Fibroblast of mammary gland (primary cell): ENCODE data around the gene ACACB.

Experiments used
- DNase-seq: peaks from one replicate; pipeline ENCODE4 v3.0.0-alpha.2; 2010; ENCODE audit warnings: low read depth
- H3K4me3 ChIP-seq: 2 replicates; pipeline ENCODE4 v1.5.1; 2011; ENCODE audit warnings: low read depth, mild to moderate bottlenecking, low read length, moderate library complexity; ENCODE audit not compliant: control insufficient read depth
- CTCF ChIP-seq: conservative IDR thresholded peaks from 2 replicates; pipeline ENCODE4 v1.5.1; 2011; ENCODE audit warnings: low read depth, low read length, inconsistent platforms; ENCODE audit not compliant: control insufficient read depth, insufficient read depth

Gene ACACB

GRCh38 chr12:109232731-109233130 is 116.3 kb downstream of the ACACB start:
- DNase-seq: no peak

GRCh38 chr12:109234012-109234411 is 117.6 kb downstream of the ACACB start:
- no peak for DNase-seq
- TF ChIP-seq CTCF: no peak
- no peak overlapping the region for H3K4me3 ChIP-seq

More at GRCh38 chr12:109232731-109233130, 116.3 kb downstream of the ACACB start:
- H3K4me3 ChIP-seq: no peak overlapping the region
- TF ChIP-seq CTCF: no peak

- no peak for DNase-seq
- no peak for TF ChIP-seq CTCF
- no peak overlapping the region for H3K4me3 ChIP-seq
These were observed 119.9 kb downstream of the ACACB start for GRCh38 chr12:109236257-109236656.

GRCh38 chr12:109239179-109239578 is 122.8 kb downstream of the ACACB start:
- DNase-seq: no peak
- TF ChIP-seq CTCF: no peak
- H3K4me3 ChIP-seq: no peak overlapping the region

GRCh38 chr12:109239691-109240090 is 123.3 kb downstream of the ACACB start:
- no peak for TF ChIP-seq CTCF
- DNase-seq: no peak
- H3K4me3 ChIP-seq: no peak overlapping the region

- TF ChIP-seq CTCF: no peak
- no peak overlapping the region for H3K4me3 ChIP-seq
- DNase-seq: no peak
These were observed 124.0 kb downstream of the ACACB start for GRCh38 chr12:109240365-109240764.

- DNase-seq: no peak
- TF ChIP-seq CTCF: no peak
- no peak overlapping the region for H3K4me3 ChIP-seq
These were observed 125.5 kb downstream of the ACACB start for GRCh38 chr12:109241936-109242335.
